Measurements from ENCODE around the gene KCNQ4. TPM values are rescaled to one million over a fixed set of nuclear protein-coding genes. Genes with fewer than 3 reads are reported as not detected.

The KCNQ4 gene
- total RNA-seq, 1 donor from 2014 or later, result not detected

GRCh38 chr1:40785446-40785845 is 1.9 kb downstream of the KCNQ4 start:
- TF ChIP-seq EZH2phosphoT487 (IDR thresholded peaks at IDR 0.05) (no peak), EZH2 (IDR thresholded peaks at IDR 0.05) (no peak), CTCF (IDR thresholded peaks at IDR 0.05) (no peak)
- peaks cover 25% of the 10 kb centered on the region for H3K27me3 Mint-ChIP-seq (ENCODE audit: insufficient read depth, low read depth)
- H3K9me3 Mint-ChIP-seq, result no peaks in the 10 kb centered on the region
- Histone ChIP-seq H3F3A (ENCODE audit: low read depth) (peaks cover 22% of the 10 kb centered on the region), H3K27ac (no peak overlapping the region), H3K79me2 (ENCODE audit: low read depth) (no peaks in the 10 kb centered on the region), H3K27me3 (peaks cover 54% of the 10 kb centered on the region), H3K4me3 (no peak overlapping the region), H3K4me1 (peaks cover 16% of the 10 kb centered on the region), H3K36me3 (no peaks in the 10 kb centered on the region), H3K9me3 (ENCODE audit: low read depth) (no peaks in the 10 kb centered on the region), H4K20me1 (ENCODE audit: low read depth) (peaks cover 8% of the 10 kb centered on the region), H2AFZ (replicated peaks) (no peak overlapping the region), H3K9ac (no peak overlapping the region), H3K4me2 (no peak overlapping the region)
- peak overlapping the region; percentile 19 for H3K27ac Mint-ChIP-seq
- H3K4me3 Mint-ChIP-seq, result no peak overlapping the region
- peaks cover 41% of the 10 kb centered on the region for H3K4me1 Mint-ChIP-seq
- H3K36me3 Mint-ChIP-seq, result no peaks in the 10 kb centered on the region
- DNase-seq (ENCODE audit: low spot score), result no peak

GRCh38 chr1:40786171-40786994 is 2.8 kb downstream of the KCNQ4 start:
- H3K4me2 ChIP-seq, result no peak overlapping the region
- H3K9ac ChIP-seq, result no peak overlapping the region
- H3F3A ChIP-seq (ENCODE audit: low read depth), result peaks cover 22% of the 10 kb centered on the region
- no peaks in the 10 kb centered on the region for H3K79me2 ChIP-seq (ENCODE audit: low read depth)
- H3K36me3 Mint-ChIP-seq, result no peaks in the 10 kb centered on the region
- peaks cover 45% of the 10 kb centered on the region for H3K4me1 Mint-ChIP-seq
- peaks cover 16% of the 10 kb centered on the region for H3K4me1 ChIP-seq
- no peak overlapping the region for H3K27ac ChIP-seq
- H2AFZ ChIP-seq (replicated peaks), result no peak overlapping the region
- no peak overlapping the region for H3K4me3 Mint-ChIP-seq
- H3K27me3 Mint-ChIP-seq (ENCODE audit: insufficient read depth, low read depth), result peaks cover 26% of the 10 kb centered on the region
- no peaks in the 10 kb centered on the region for H3K9me3 ChIP-seq (ENCODE audit: low read depth)
- H3K9me3 Mint-ChIP-seq, result no peaks in the 10 kb centered on the region
- H3K36me3 ChIP-seq, result no peaks in the 10 kb centered on the region
- H3K27ac Mint-ChIP-seq, result no peak overlapping the region
- peaks cover 8% of the 10 kb centered on the region for H4K20me1 ChIP-seq (ENCODE audit: low read depth)
- TF ChIP-seq CTCF (IDR thresholded peaks at IDR 0.05) (no peak), EZH2 (IDR thresholded peaks at IDR 0.05) (no peak), EZH2phosphoT487 (IDR thresholded peaks at IDR 0.05) (no peak)
- peaks cover 46% of the 10 kb centered on the region for H3K27me3 ChIP-seq
- no peak for DNase-seq (ENCODE audit: low spot score)
- no peak overlapping the region for H3K4me3 ChIP-seq

GRCh38 chr1:40786995-40787705 is 3.6 kb downstream of the KCNQ4 start:
- Mint-ChIP-seq H3K36me3 (no peaks in the 10 kb centered on the region), H3K4me3 (no peak overlapping the region), H3K27me3 (ENCODE audit: insufficient read depth, low read depth) (peaks cover 22% of the 10 kb centered on the region), H3K9me3 (no peaks in the 10 kb centered on the region), H3K4me1 (peaks cover 48% of the 10 kb centered on the region), H3K27ac (peak overlapping the region; percentile 34)
- Histone ChIP-seq H3K4me3 (no peak overlapping the region), H3K27ac (no peak overlapping the region), H3K27me3 (peaks cover 38% of the 10 kb centered on the region), H3F3A (ENCODE audit: low read depth) (peaks cover 21% of the 10 kb centered on the region), H4K20me1 (ENCODE audit: low read depth) (peaks cover 8% of the 10 kb centered on the region), H3K36me3 (no peaks in the 10 kb centered on the region), H3K9me3 (ENCODE audit: low read depth) (no peaks in the 10 kb centered on the region), H2AFZ (replicated peaks) (no peak overlapping the region), H3K4me2 (no peak overlapping the region), H3K9ac (no peak overlapping the region), H3K4me1 (peaks cover 13% of the 10 kb centered on the region), H3K79me2 (ENCODE audit: low read depth) (no peaks in the 10 kb centered on the region)
- TF ChIP-seq EZH2 (IDR thresholded peaks at IDR 0.05) (no peak), EZH2phosphoT487 (IDR thresholded peaks at IDR 0.05) (no peak), CTCF (IDR thresholded peaks at IDR 0.05) (no peak)
- no peak for DNase-seq (ENCODE audit: low spot score)

Measured in neural progenitor cell (in vitro differentiated cells).